ENCODE results near the gene FTO. TPM values are rescaled to one million over a fixed set of nuclear protein-coding genes. Genes with fewer than 3 reads are reported as not detected.

The FTO gene
- total RNA-seq, 1 experiment from 2014 or later = 125 TPM

DNA sequence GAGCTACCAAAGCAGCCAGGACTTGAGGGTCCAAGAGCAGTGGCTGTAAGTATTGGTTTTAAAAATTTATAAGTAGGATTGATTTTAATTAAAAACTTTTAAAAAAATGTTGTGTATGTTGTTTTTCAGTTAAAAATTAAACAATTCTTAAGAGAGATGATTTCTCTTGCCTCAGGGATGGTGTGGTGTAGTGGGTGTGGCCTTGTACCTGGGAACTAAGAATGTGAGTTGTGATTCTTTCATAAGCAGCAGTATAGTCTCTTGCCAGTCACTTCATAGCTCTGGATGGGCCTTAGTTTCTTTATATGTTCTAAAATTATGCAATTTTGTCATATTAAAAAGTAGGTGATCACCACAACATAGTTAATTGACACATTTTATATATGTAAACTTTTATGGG is 99.5 kb downstream of the FTO start:
- DNase-seq = no peak
- H3K27me3 ChIP-seq (ENCODE audit: low read length) = no peaks in the 10 kb centered on the region
- no peak overlapping the region for H3K4me3 ChIP-seq (ENCODE audit: low read length)
- H3K36me3 ChIP-seq (ENCODE audit: insufficient read depth, low read length) = no peaks in the 10 kb centered on the region
- peaks cover 37% of the 10 kb centered on the region for H3K4me1 ChIP-seq (ENCODE audit: low read length)
- H4K20me1 ChIP-seq (ENCODE audit: insufficient read depth, low read depth, low read length) = no peaks in the 10 kb centered on the region
- H3K9me2 ChIP-seq (replicated peaks; ENCODE audit: insufficient read depth, low read length) = no peaks in the 10 kb centered on the region
- peaks cover 100% of the 10 kb centered on the region for H3K79me2 ChIP-seq (ENCODE audit: low read length)
- no peak overlapping the region for H2AFZ ChIP-seq (ENCODE audit: low read length)
- H3K9me3 ChIP-seq (ENCODE audit: low read length) = no peaks in the 10 kb centered on the region; the same call in 1 of the 2 replicates
- H3K27ac ChIP-seq (ENCODE audit: low read length) = 0 out of 2 replicates have a peak overlapping the region, but pooled peaks have one; percentile 2
- H3K4me2 ChIP-seq (ENCODE audit: low read depth, low read length, poor library complexity, severe bottlenecking) = no peak overlapping the region
- H3K9ac ChIP-seq (ENCODE audit: low read length) = no peak overlapping the region

- peaks cover 100% of the 10 kb centered on the region for H3K79me2 ChIP-seq (ENCODE audit: low read length)
- H2AFZ ChIP-seq (ENCODE audit: low read length) = no peak overlapping the region
- H3K9me3 ChIP-seq (ENCODE audit: low read length) = no peaks in the 10 kb centered on the region; the same call in 1 of the 2 replicates
- no peak overlapping the region for H3K27ac ChIP-seq (ENCODE audit: low read length)
- H3K27me3 ChIP-seq (ENCODE audit: low read length) = no peaks in the 10 kb centered on the region
- peaks cover 38% of the 10 kb centered on the region for H3K4me1 ChIP-seq (ENCODE audit: low read length)
- H4K20me1 ChIP-seq (ENCODE audit: insufficient read depth, low read depth, low read length) = no peaks in the 10 kb centered on the region
- H3K9me2 ChIP-seq (replicated peaks; ENCODE audit: insufficient read depth, low read length) = no peaks in the 10 kb centered on the region
- no peak for DNase-seq
- H3K4me3 ChIP-seq (ENCODE audit: low read length) = no peak overlapping the region
- no peak overlapping the region for H3K4me2 ChIP-seq (ENCODE audit: low read depth, low read length, poor library complexity, severe bottlenecking)
- no peak overlapping the region for H3K9ac ChIP-seq (ENCODE audit: low read length)
- no peaks in the 10 kb centered on the region for H3K36me3 ChIP-seq (ENCODE audit: insufficient read depth, low read length)
These were observed 100.0 kb downstream of the FTO start for GRCh38 chr16:53803998-53804397.

GRCh38 chr16:53804467-53804866 is 100.5 kb downstream of the FTO start:
- H3K36me3 ChIP-seq (ENCODE audit: insufficient read depth, low read length) = no peaks in the 10 kb centered on the region
- H3K4me3 ChIP-seq (ENCODE audit: low read length) = no peak overlapping the region
- H2AFZ ChIP-seq (ENCODE audit: low read length) = no peak overlapping the region
- H3K9me3 ChIP-seq (ENCODE audit: low read length) = no peaks in the 10 kb centered on the region; the same call in 1 of the 2 replicates
- H3K9ac ChIP-seq (ENCODE audit: low read length) = no peak overlapping the region
- no peak overlapping the region for H3K4me2 ChIP-seq (ENCODE audit: low read depth, low read length, poor library complexity, severe bottlenecking)
- H3K4me1 ChIP-seq (ENCODE audit: low read length) = peaks cover 38% of the 10 kb centered on the region
- no peaks in the 10 kb centered on the region for H3K27me3 ChIP-seq (ENCODE audit: low read length)
- H4K20me1 ChIP-seq (ENCODE audit: insufficient read depth, low read depth, low read length) = no peaks in the 10 kb centered on the region
- H3K9me2 ChIP-seq (replicated peaks; ENCODE audit: insufficient read depth, low read length) = no peaks in the 10 kb centered on the region
- H3K27ac ChIP-seq (ENCODE audit: low read length) = no peak overlapping the region
- peaks cover 100% of the 10 kb centered on the region for H3K79me2 ChIP-seq (ENCODE audit: low read length)
- DNase-seq = no peak

- peaks cover 99% of the 10 kb centered on the region for H3K79me2 ChIP-seq (ENCODE audit: low read length)
- H2AFZ ChIP-seq (ENCODE audit: low read length) = no peak overlapping the region
- H3K36me3 ChIP-seq (ENCODE audit: insufficient read depth, low read length) = peaks cover 1% of the 10 kb centered on the region; the same call in 1 of the 2 replicates
- no peak overlapping the region for H3K9ac ChIP-seq (ENCODE audit: low read length)
- H3K9me2 ChIP-seq (replicated peaks; ENCODE audit: insufficient read depth, low read length) = no peaks in the 10 kb centered on the region
- 0 out of 2 replicates have a peak overlapping the region, but pooled peaks have one; percentile 21 for H3K27ac ChIP-seq (ENCODE audit: low read length)
- peaks cover 38% of the 10 kb centered on the region for H3K4me1 ChIP-seq (ENCODE audit: low read length)
- H3K27me3 ChIP-seq (ENCODE audit: low read length) = no peaks in the 10 kb centered on the region
- no peaks in the 10 kb centered on the region for H4K20me1 ChIP-seq (ENCODE audit: insufficient read depth, low read depth, low read length)
- DNase-seq = peak; percentile 45
- no peak overlapping the region for H3K4me3 ChIP-seq (ENCODE audit: low read length)
- peak overlapping the region; percentile 24 for H3K4me2 ChIP-seq (ENCODE audit: low read depth, low read length, poor library complexity, severe bottlenecking)
- no peaks in the 10 kb centered on the region; the same call in 1 of the 2 replicates for H3K9me3 ChIP-seq (ENCODE audit: low read length)
These were observed 101.2 kb downstream of the FTO start for GRCh38 chr16:53805113-53805512.

DNA sequence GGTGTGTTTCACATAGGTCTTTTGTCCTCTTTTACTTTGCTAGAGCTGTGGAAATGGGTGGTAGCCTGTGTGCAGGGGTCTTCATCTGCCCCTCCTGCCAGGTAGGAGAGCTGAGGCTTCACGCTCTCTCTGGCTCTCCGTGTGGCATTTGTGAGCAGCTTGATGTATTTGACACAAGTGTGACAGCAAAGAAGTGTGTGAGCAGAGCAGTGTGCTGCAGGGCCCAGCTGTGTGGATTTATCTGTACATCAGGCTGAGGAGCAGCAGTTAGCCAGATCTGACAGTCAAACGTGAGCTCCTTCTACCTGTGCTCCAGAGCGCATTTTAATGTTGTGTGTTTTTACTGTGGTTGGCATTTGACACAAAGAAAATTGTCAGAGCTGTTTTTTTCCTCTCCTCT is 101.8 kb downstream of the FTO start:
- Histone ChIP-seq H3K4me2 (ENCODE audit: low read depth, low read length, poor library complexity, severe bottlenecking) (no peak overlapping the region), H3K4me1 (ENCODE audit: low read length) (peaks cover 38% of the 10 kb centered on the region), H3K4me3 (ENCODE audit: low read length) (no peak overlapping the region), H3K9ac (ENCODE audit: low read length) (no peak overlapping the region), H3K27ac (ENCODE audit: low read length) (no peak overlapping the region), H4K20me1 (ENCODE audit: insufficient read depth, low read depth, low read length) (no peaks in the 10 kb centered on the region), H3K9me2 (replicated peaks; ENCODE audit: insufficient read depth, low read length) (no peaks in the 10 kb centered on the region), H3K9me3 (ENCODE audit: low read length) (no peaks in the 10 kb centered on the region), H3K79me2 (ENCODE audit: low read length) (peaks cover 97% of the 10 kb centered on the region), H2AFZ (ENCODE audit: low read length) (no peak overlapping the region), H3K36me3 (ENCODE audit: insufficient read depth, low read length) (peaks cover 5% of the 10 kb centered on the region; the same call in 1 of the 2 replicates), H3K27me3 (ENCODE audit: low read length) (no peaks in the 10 kb centered on the region)
- DNase-seq = no peak

DNA sequence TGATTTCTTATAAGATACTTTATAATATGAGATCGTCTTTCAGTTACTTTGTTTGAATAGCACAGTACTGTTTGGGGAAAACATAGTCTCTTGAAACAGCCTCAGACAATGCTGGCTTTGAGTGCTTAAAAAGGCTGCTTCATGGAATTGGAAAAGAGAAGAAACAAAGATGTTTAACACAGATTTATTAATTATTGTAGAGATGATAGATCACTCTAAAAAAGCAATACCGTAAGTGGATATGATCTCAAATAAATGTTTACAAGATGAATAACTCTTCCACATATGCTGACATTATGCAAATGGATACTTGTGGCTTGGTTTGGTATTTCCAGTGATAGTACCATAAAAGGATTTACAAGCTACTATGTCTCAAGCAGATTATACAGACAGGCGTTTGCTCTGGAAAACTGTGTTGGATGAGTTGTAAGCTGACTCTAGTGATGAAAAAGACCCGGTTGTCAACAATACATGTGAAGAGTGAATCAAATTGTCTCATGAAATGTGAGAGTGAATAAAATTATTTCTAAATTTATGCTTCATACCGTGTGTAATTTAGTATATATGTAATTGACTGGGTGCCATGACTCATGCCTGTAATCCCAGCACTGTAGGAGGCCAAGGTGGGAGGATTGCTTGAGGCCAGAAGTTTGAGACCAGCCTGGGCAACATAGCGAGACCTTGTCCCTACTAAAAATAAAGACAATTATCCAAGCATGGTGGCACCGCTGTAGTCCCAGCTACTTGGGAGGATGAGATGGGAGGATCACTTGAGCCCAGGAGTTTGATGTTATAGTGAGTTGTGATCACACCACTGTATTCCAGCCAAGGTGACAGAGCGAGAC is 105.4 kb downstream of the FTO start:
- peaks cover 82% of the 10 kb centered on the region for H3K79me2 ChIP-seq (ENCODE audit: low read length)
- peaks cover 8% of the 10 kb centered on the region; the same call in 1 of the 2 replicates for H3K36me3 ChIP-seq (ENCODE audit: insufficient read depth, low read length)
- H3K9me2 ChIP-seq (replicated peaks; ENCODE audit: insufficient read depth, low read length) = no peaks in the 10 kb centered on the region
- no peak overlapping the region for H3K27ac ChIP-seq (ENCODE audit: low read length)
- no peaks in the 10 kb centered on the region for H3K27me3 ChIP-seq (ENCODE audit: low read length)
- DNase-seq = no peak
- H4K20me1 ChIP-seq (ENCODE audit: insufficient read depth, low read depth, low read length) = no peaks in the 10 kb centered on the region
- H3K9ac ChIP-seq (ENCODE audit: low read length) = no peak overlapping the region
- H3K4me2 ChIP-seq (ENCODE audit: low read depth, low read length, poor library complexity, severe bottlenecking) = no peak overlapping the region
- peaks cover 34% of the 10 kb centered on the region for H3K4me1 ChIP-seq (ENCODE audit: low read length)
- H3K9me3 ChIP-seq (ENCODE audit: low read length) = no peaks in the 10 kb centered on the region
- H2AFZ ChIP-seq (ENCODE audit: low read length) = no peak overlapping the region
- no peak overlapping the region for H3K4me3 ChIP-seq (ENCODE audit: low read length)

DNA sequence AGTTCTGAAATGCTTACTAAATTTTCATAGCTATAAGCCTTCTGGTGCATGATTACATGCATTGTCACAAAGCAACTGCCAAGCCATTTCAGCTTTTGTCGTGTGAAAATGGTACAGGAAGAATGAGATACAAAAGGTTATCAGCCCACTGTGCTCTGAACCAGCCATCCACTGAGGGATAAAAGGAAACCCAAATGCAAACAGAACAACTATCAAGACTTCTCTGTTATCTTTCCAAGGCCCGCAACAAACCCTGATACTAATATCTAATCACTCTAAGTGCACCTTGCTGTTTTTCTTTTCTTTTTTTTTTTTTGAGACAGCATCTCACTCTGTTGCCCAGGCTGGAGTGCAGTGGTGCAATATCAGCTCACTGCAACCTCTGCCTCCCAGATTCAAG is 109.0 kb downstream of the FTO start:
- no peak overlapping the region for H2AFZ ChIP-seq (ENCODE audit: low read length)
- no peak for DNase-seq
- no peaks in the 10 kb centered on the region for H4K20me1 ChIP-seq (ENCODE audit: insufficient read depth, low read depth, low read length)
- peaks cover 11% of the 10 kb centered on the region for H3K4me1 ChIP-seq (ENCODE audit: low read length)
- H3K27me3 ChIP-seq (ENCODE audit: low read length) = no peaks in the 10 kb centered on the region
- no peak overlapping the region for H3K9ac ChIP-seq (ENCODE audit: low read length)
- H3K9me2 ChIP-seq (replicated peaks; ENCODE audit: insufficient read depth, low read length) = no peaks in the 10 kb centered on the region
- no peak overlapping the region for H3K4me3 ChIP-seq (ENCODE audit: low read length)
- H3K36me3 ChIP-seq (ENCODE audit: insufficient read depth, low read length) = peaks cover 8% of the 10 kb centered on the region; the same call in 1 of the 2 replicates
- no peak overlapping the region for H3K4me2 ChIP-seq (ENCODE audit: low read depth, low read length, poor library complexity, severe bottlenecking)
- H3K27ac ChIP-seq (ENCODE audit: low read length) = no peak overlapping the region
- peaks cover 77% of the 10 kb centered on the region for H3K79me2 ChIP-seq (ENCODE audit: low read length)
- no peaks in the 10 kb centered on the region for H3K9me3 ChIP-seq (ENCODE audit: low read length)

GRCh38 chr16:53814801-53815200 is 110.8 kb downstream of the FTO start:
- no peaks in the 10 kb centered on the region for H3K9me3 ChIP-seq (ENCODE audit: low read length)
- H3K9me2 ChIP-seq (replicated peaks; ENCODE audit: insufficient read depth, low read length) = no peaks in the 10 kb centered on the region
- no peak overlapping the region for H3K4me3 ChIP-seq (ENCODE audit: low read length)
- H3K4me1 ChIP-seq (ENCODE audit: low read length) = peaks cover 17% of the 10 kb centered on the region
- no peaks in the 10 kb centered on the region for H4K20me1 ChIP-seq (ENCODE audit: insufficient read depth, low read depth, low read length)
- H3K9ac ChIP-seq (ENCODE audit: low read length) = no peak overlapping the region
- peaks cover 75% of the 10 kb centered on the region for H3K79me2 ChIP-seq (ENCODE audit: low read length)
- H3K4me2 ChIP-seq (ENCODE audit: low read depth, low read length, poor library complexity, severe bottlenecking) = no peak overlapping the region
- no peaks in the 10 kb centered on the region for H3K27me3 ChIP-seq (ENCODE audit: low read length)
- peaks cover 8% of the 10 kb centered on the region; the same call in 1 of the 2 replicates for H3K36me3 ChIP-seq (ENCODE audit: insufficient read depth, low read length)
- no peak for DNase-seq
- no peak overlapping the region for H3K27ac ChIP-seq (ENCODE audit: low read length)
- no peak overlapping the region for H2AFZ ChIP-seq (ENCODE audit: low read length)

Measured in Karpas-422 (cell line).